Calu3 (cell line): ENCODE measurements around the gene ADTRP. TPM values are rescaled to one million over a fixed set of nuclear protein-coding genes. Genes with fewer than 3 reads are reported as not detected.

Experiments
- BruUV-seq: library from RNA; stranded (reverse); fragments of 400-500 nt; replicated peaks from 2 replicates; lab custom pipeline; 2021; lab: Mats Ljungman, UMichigan
- CTCF ChIA-PET: fragments of 300-600 bp; sonication (Branson Sonifier 250); formaldehyde crosslinking; loops from one replicate; lab custom pipeline; 2022; ENCODE audit warnings: antibody characterized with exemption; lab: Charles Lee
- DNase-seq: peaks from one replicate; pipeline ENCODE4 v3.0.0; 2022
- H3K27ac Mint-ChIP-seq: one replicate; pipeline ENCODE4 v1.8.0; 2022; ENCODE audit warnings: mixed read lengths; ENCODE audit not compliant: unreplicated experiment
- H3K27me3 Mint-ChIP-seq: one replicate; pipeline ENCODE4 v1.8.0; 2022; ENCODE audit warnings: mixed read lengths; ENCODE audit not compliant: unreplicated experiment
- H3K36me3 Mint-ChIP-seq: one replicate; pipeline ENCODE4 v1.8.0; 2022; ENCODE audit warnings: mild to moderate bottlenecking, moderate library complexity, mixed read lengths; ENCODE audit not compliant: insufficient read depth, unreplicated experiment
- H3K4me1 Mint-ChIP-seq: one replicate; pipeline ENCODE4 v1.8.0; 2022; ENCODE audit warnings: mild to moderate bottlenecking, low read depth, mixed read lengths; ENCODE audit not compliant: unreplicated experiment
- H3K4me3 Mint-ChIP-seq: one replicate; pipeline ENCODE4 v1.8.0; 2022; ENCODE audit warnings: mild to moderate bottlenecking, low read depth, moderate library complexity, mixed read lengths; ENCODE audit not compliant: unreplicated experiment
- H3K9me3 Mint-ChIP-seq: one replicate; pipeline ENCODE4 v1.8.0; 2022; ENCODE audit warnings: low read depth, mixed read lengths; ENCODE audit not compliant: unreplicated experiment
- intact Hi-C: fragments of 100-400 bp; cut with micrococcal nuclease; formaldehyde crosslinking; loops from one replicate; pipeline ENCODE4 v1.10.0; 2022; ENCODE audit not compliant: unreplicated experiment
- total RNA-seq: library from RNA; stranded (reverse); gene quantifications from 2 replicates; pipeline ENCODE4 v1.2.3, GENCODE V29; 2022
- TF ChIP-seq, protein P1 (sequence below): fragments of 200-600 bp; IDR thresholded peaks from one replicate; pipeline ENCODE4 v1.8.0; 2022; ENCODE audit warnings: antibody characterized with exemption; ENCODE audit not compliant: unreplicated experiment

Gene ADTRP
- total RNA-seq, 1 experiment from 2014 or later: 0.54 TPM

DNA sequence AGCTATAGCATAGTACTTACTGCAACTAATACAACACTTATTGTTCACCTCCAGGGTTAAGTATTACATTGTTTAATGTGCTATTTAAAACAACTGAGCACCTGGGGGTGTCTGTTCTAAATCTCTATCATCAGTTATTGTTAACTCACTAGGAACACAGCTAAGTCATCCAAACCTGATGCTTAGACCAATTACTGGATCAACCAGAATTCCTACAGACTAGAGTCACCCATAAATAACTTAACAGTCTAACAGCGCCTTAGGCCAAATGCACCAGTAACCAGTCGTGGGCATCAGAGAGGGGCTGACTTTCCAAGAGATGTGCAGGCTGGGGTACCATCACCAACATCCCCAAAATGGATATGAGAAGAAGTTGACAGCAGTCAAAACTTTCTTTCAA is 110.7 kb downstream of the ADTRP start:
- H3K4me1 Mint-ChIP-seq: no peaks in the 10 kb centered on the region
- TF ChIP-seq, protein P1, sequence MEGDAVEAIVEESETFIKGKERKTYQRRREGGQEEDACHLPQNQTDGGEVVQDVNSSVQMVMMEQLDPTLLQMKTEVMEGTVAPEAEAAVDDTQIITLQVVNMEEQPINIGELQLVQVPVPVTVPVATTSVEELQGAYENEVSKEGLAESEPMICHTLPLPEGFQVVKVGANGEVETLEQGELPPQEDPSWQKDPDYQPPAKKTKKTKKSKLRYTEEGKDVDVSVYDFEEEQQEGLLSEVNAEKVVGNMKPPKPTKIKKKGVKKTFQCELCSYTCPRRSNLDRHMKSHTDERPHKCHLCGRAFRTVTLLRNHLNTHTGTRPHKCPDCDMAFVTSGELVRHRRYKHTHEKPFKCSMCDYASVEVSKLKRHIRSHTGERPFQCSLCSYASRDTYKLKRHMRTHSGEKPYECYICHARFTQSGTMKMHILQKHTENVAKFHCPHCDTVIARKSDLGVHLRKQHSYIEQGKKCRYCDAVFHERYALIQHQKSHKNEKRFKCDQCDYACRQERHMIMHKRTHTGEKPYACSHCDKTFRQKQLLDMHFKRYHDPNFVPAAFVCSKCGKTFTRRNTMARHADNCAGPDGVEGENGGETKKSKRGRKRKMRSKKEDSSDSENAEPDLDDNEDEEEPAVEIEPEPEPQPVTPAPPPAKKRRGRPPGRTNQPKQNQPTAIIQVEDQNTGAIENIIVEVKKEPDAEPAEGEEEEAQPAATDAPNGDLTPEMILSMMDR: no peak
- intact Hi-C loops: no loop called here
- BruUV-seq: no TSS peak
- H3K27me3 Mint-ChIP-seq: no peaks in the 10 kb centered on the region
- DNase-seq: no peak
- H3K9me3 Mint-ChIP-seq: no peaks in the 10 kb centered on the region
- no peaks in the 10 kb centered on the region for H3K36me3 Mint-ChIP-seq
- no peak overlapping the region for H3K27ac Mint-ChIP-seq
- CTCF ChIA-PET: no interaction called here
- H3K4me3 Mint-ChIP-seq: no peak overlapping the region

DNA sequence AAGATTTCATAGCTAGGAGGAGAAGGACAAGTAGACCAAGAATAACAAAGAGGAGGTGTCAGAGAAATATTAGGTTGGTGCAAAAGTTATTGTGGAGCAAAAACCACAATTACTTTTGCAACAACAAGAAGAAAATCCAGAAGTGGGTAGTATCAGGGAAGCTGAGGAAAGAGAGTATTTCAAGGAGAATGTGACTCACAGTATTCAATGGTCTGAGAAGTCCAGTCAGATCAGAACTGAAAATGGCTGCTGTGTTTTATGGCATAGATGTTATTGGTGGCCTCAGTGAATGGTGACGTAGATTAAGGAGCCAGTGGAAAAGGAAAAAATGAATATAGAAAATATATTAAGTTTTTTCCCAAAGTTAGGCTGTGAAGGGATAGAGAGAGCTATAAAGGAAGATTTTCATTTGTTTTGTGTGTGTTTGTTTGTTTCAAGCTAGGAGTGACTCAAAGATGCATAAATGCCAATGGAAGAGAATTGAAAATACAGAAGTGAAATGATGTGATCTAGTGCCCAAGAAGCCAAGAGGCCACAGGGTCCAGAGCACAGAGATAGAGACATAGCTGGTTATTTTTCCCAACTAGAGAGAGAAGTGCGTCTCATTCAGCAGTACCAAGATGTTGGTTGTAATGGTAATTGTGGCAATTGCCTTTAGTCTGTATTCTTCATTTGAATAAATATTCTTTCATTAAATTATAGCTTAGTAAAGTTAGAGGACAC is 112.8 kb downstream of the ADTRP start:
- H3K27ac Mint-ChIP-seq: no peak overlapping the region
- intact Hi-C loops: no loop called here
- no peaks in the 10 kb centered on the region for H3K27me3 Mint-ChIP-seq
- TF ChIP-seq, protein P1: no peak
- no peaks in the 10 kb centered on the region for H3K4me1 Mint-ChIP-seq
- CTCF ChIA-PET: no interaction called here
- H3K4me3 Mint-ChIP-seq: no peak overlapping the region
- no peaks in the 10 kb centered on the region for H3K9me3 Mint-ChIP-seq
- no peak for DNase-seq
- no TSS peak for BruUV-seq
- no peaks in the 10 kb centered on the region for H3K36me3 Mint-ChIP-seq

Other genes with a start within 250 kb of the ADTRP start
- 1.9 and 2.2 TPM in 2 replicates for gene TMEM170B, start 241.1 kb downstream of the ADTRP start, total RNA-seq
- 16.1 and 16.2 TPM in 2 replicates for gene HIVEP1, start 233.5 kb upstream of the ADTRP start, total RNA-seq